GM06990 (cell line): Measurements from ENCODE around the gene COL23A1.

Experiments
- DNase-seq: peaks from one replicate; pipeline ENCODE4 v3.0.0-alpha.2; 2011; ENCODE audit not compliant: insufficient read length; ENCODE audit errors: extremely low read depth
- H3K27me3 ChIP-seq: replicated peaks from 2 replicates; pipeline ENCODE4 v1.6.0; 2011; ENCODE audit warnings: low read length; ENCODE audit not compliant: control insufficient read depth, insufficient read depth
- H3K36me3 ChIP-seq: 2 replicates; pipeline ENCODE4 v1.5.1; 2011; ENCODE audit warnings: low read length; ENCODE audit not compliant: control insufficient read depth, insufficient read depth
- H3K4me3 ChIP-seq: replicated peaks from 2 replicates; pipeline ENCODE4 v1.5.1; 2011; ENCODE audit warnings: low read depth, mild to moderate bottlenecking, control low read depth, low read length
- TF ChIP-seq, protein P1 (sequence below): IDR thresholded peaks from 2 replicates; pipeline ENCODE4 v1.5.1; 2011; ENCODE audit warnings: low read length, control low read depth, mild to moderate bottlenecking, inconsistent platforms; ENCODE audit not compliant: insufficient read depth, poor library complexity, severe bottlenecking

The COL23A1 gene

GRCh38 chr5:178421128-178421527 is 169.1 kb downstream of the COL23A1 start:
- TF ChIP-seq, protein P1, sequence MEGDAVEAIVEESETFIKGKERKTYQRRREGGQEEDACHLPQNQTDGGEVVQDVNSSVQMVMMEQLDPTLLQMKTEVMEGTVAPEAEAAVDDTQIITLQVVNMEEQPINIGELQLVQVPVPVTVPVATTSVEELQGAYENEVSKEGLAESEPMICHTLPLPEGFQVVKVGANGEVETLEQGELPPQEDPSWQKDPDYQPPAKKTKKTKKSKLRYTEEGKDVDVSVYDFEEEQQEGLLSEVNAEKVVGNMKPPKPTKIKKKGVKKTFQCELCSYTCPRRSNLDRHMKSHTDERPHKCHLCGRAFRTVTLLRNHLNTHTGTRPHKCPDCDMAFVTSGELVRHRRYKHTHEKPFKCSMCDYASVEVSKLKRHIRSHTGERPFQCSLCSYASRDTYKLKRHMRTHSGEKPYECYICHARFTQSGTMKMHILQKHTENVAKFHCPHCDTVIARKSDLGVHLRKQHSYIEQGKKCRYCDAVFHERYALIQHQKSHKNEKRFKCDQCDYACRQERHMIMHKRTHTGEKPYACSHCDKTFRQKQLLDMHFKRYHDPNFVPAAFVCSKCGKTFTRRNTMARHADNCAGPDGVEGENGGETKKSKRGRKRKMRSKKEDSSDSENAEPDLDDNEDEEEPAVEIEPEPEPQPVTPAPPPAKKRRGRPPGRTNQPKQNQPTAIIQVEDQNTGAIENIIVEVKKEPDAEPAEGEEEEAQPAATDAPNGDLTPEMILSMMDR: no peak
- no peak for DNase-seq
- Histone ChIP-seq H3K36me3 (no peaks in the 10 kb centered on the region), H3K27me3 (no peaks in the 10 kb centered on the region; the same call in 1 of the 2 replicates), H3K4me3 (no peak overlapping the region)

DNA sequence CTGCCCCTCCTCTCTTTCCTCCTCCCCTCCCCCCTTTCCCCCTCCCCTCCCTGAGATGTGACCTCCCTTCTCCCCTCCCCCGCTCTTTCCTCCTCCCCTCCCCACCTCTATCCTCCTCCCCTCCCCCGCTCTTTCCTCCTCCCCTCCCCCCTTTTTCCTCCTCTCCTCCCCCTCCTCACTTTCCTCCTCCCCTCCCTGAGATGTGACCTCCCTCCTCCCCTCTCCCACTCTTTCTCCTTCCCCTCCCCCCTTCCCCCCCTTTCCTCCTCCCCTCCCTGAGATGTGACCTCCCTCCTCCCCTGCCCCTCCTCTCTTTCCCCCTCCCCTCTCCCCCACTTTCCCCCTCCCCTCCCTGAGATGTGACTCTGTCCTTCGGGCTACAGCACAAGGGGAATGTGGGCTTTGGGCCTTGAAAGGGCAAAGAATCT is 169.8 kb downstream of the COL23A1 start:
- Histone ChIP-seq H3K4me3 (no peak overlapping the region), H3K36me3 (no peaks in the 10 kb centered on the region), H3K27me3 (no peaks in the 10 kb centered on the region; the same call in 1 of the 2 replicates)
- no peak for DNase-seq
- TF ChIP-seq, protein P1: no peak

- no peak overlapping the region for H3K4me3 ChIP-seq
- no peak for DNase-seq
- H3K27me3 ChIP-seq: no peaks in the 10 kb centered on the region; the same call in 1 of the 2 replicates
- TF ChIP-seq, protein P1: no peak
- no peaks in the 10 kb centered on the region for H3K36me3 ChIP-seq
Observed at GRCh38 chr5:178419651-178420050, 170.5 kb downstream of the COL23A1 start.

DNA sequence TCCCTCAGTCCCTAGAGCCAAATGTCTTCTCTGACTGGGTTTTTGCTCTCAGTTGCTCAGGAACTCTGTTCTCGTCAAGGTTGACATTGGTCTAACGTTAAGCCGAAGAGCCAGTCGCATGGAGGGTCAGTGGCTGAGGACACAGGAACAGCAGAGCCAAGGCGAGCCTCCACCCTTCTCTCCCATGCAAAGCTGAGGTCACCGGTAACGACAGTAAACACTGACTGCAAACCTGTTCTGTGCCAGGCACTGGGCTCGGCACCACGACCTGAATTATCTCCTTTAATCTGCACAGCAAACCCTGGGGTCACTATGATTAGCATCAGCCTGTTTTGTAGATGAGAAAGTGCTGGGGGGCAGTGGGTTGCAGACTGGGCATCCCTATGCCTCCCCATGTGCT is 171.0 kb downstream of the COL23A1 start:
- Histone ChIP-seq H3K4me3 (no peak overlapping the region), H3K27me3 (no peaks in the 10 kb centered on the region; the same call in 1 of the 2 replicates), H3K36me3 (no peaks in the 10 kb centered on the region)
- DNase-seq: no peak
- TF ChIP-seq, protein P1: no peak

DNA sequence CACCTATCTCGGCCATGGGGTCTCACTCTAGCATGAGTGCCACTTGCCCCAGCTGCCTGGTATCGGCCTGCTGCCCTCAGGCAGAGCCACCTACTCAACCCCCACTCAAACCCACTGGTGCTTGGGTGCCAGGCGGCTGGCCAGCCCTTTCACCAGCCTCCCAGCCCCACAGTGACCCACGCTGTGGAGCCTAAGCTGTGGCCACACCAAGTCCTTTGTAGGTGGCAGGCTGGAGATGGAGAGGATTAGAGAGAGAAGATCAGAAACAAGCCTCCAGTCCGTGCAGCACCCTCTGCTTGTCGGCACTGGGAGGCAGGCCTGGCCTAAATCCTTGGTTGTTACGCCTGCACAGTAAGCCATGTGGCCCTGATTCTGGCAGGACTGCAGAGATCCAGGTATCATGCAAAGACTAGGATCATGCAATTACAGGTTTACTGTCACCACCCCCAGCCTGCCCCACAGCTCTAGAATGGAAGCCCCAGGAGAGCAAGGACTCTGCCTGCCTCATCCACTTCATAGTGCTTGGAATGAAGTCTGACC is 171.7 kb downstream of the COL23A1 start:
- DNase-seq: no peak
- TF ChIP-seq, protein P1: no peak
- Histone ChIP-seq H3K36me3 (no peaks in the 10 kb centered on the region), H3K27me3 (no peaks in the 10 kb centered on the region; the same call in 1 of the 2 replicates), H3K4me3 (no peak overlapping the region)

DNA sequence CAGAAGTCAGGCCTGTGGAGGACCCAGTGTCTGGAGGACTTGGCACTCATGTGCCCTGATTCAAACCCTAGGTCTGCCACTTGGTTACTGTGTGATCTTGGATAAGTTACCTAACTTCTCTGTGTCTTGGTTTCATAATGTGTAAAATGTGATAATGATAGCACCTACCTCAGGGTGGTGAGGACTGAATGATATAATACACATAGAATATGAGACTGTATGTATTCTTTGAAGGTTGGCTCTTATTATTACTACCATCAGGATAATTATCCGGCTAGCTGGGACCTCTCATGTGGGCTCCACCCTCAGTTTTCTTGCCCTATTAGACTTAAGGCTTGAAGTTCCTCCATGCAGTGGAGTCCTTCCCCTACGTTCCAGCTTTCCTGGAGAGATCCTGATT is 172.2 kb downstream of the COL23A1 start:
- TF ChIP-seq, protein P1: no peak
- no peak for DNase-seq
- Histone ChIP-seq H3K4me3 (no peak overlapping the region), H3K27me3 (no peaks in the 10 kb centered on the region; the same call in 1 of the 2 replicates), H3K36me3 (no peaks in the 10 kb centered on the region)
